ENCODE data around the gene METRNL. TPM values are rescaled to one million over a fixed set of nuclear protein-coding genes. Genes with fewer than 3 reads are reported as not detected.

The METRNL gene
- total RNA-seq, 1 donor from 2014 or later, result 257 TPM

DNA sequence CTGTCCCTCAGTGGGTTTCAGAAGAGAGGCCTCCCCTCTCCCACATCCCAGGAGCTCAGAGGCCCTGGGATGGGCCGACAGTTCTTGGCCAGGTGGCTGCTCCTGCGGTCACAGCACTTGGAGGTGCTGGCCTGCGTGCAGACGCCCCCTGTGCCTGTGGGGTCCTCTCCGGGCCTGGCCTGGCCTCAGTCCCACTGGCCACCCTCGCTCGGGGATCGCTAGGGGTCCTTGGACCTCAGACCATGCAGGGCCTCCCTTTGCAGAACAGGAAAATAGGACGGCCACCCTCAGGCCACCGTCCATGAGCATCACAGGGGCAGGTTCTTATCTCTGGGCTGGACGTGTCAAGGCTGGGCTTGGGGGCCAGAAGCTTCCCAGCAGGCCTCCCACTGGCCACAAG lies 30.0 kb downstream of the METRNL start:
- peak overlapping the region; percentile 94 to 96 for H3K27ac ChIP-seq
- H3K4me1 ChIP-seq, result peaks cover 16 to 45% of the 10 kb centered on the region in 2 donors
- peak overlapping the region in 1 of 2 donors; percentile 73 for H3K4me3 ChIP-seq
- TF ChIP-seq, protein P1, sequence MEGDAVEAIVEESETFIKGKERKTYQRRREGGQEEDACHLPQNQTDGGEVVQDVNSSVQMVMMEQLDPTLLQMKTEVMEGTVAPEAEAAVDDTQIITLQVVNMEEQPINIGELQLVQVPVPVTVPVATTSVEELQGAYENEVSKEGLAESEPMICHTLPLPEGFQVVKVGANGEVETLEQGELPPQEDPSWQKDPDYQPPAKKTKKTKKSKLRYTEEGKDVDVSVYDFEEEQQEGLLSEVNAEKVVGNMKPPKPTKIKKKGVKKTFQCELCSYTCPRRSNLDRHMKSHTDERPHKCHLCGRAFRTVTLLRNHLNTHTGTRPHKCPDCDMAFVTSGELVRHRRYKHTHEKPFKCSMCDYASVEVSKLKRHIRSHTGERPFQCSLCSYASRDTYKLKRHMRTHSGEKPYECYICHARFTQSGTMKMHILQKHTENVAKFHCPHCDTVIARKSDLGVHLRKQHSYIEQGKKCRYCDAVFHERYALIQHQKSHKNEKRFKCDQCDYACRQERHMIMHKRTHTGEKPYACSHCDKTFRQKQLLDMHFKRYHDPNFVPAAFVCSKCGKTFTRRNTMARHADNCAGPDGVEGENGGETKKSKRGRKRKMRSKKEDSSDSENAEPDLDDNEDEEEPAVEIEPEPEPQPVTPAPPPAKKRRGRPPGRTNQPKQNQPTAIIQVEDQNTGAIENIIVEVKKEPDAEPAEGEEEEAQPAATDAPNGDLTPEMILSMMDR (IDR thresholded peaks at IDR 0.05), result no peak
- no peaks in the 10 kb centered on the region for H3K9me3 ChIP-seq
- intact Hi-C loops (cut with DNase I), result no loop called here
- H3K27me3 ChIP-seq, result no peaks in the 10 kb centered on the region
- DNase-seq (ENCODE audit: low spot score in 2 of 2), result no peak
- H3K36me3 ChIP-seq, result no peaks in the 10 kb centered on the region

DNA sequence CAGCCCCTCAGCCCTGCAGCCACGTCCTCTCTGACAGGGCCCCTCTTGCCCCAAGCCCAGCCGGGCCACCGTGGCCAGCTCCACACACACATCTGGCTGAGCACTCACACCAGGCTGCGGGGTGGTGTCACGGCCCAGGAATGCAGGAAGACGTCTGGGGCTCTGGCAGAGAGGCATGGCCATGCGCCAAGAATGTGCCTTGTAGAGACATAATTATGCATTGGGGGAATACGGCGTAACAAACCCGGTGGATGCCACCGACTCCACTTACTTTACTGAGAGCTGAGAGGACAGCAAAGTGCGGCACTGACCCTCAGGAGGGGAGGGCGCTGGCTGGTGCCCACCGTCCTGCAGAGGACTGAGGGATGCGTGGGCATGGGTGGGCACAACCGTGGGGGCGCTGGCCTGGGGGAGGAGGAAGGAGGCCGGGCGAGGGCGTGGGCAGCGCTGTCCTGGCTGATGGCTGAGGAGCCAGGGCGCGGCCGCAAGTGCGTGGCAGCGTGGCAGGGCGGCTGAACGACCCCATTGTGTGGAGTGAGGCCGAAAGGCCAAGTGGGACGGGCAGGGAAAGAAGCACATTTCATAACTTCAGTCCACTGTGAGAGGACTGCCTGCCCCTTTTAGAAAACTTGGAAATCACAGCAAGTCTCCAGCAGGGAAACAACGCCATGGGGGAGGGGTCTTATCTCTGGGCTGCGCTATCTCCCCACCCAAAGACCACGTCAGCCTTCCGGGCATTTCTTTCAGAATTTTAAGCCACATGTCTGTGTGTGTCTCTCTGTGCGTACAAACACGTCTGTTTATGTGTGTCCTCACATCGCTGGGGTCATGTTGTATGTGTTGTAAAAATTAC lies 30.6 kb downstream of the METRNL start:
- intact Hi-C loops (cut with DNase I), result no loop called here
- Histone ChIP-seq H3K27ac (peak overlapping the region; percentile 94 to 96), H3K4me3 (peak overlapping the region; percentile 46 to 73), H3K9me3 (no peaks in the 10 kb centered on the region), H3K27me3 (no peaks in the 10 kb centered on the region), H3K4me1 (peaks cover 14 to 39% of the 10 kb centered on the region in 2 donors), H3K36me3 (no peaks in the 10 kb centered on the region)
- TF ChIP-seq, protein P1 (IDR thresholded peaks at IDR 0.05), result no peak
- peak; percentile 74 to 99 for DNase-seq (ENCODE audit: low spot score in 2 of 2)

DNA sequence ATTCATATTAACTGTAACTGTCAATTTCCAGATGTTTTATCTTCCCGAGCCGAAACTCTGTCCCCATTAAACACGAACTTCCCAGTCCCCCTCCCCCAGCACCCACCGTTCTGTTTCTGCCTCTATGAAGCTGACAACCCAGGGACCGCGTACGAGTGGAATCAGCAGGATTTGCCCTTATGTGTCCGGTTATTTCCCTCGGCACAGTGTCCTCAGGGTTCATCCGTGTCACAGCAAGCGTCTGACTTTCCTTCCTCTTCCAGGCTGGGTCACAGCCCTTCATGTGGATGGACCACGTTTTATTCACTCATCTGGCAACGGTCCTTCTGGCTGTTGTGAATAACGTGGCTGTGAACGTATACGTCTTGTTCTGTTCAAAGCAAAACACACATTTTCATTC lies 31.3 kb downstream of the METRNL start:
- H3K4me3 ChIP-seq, result peak overlapping the region; percentile 46 to 73

DNA sequence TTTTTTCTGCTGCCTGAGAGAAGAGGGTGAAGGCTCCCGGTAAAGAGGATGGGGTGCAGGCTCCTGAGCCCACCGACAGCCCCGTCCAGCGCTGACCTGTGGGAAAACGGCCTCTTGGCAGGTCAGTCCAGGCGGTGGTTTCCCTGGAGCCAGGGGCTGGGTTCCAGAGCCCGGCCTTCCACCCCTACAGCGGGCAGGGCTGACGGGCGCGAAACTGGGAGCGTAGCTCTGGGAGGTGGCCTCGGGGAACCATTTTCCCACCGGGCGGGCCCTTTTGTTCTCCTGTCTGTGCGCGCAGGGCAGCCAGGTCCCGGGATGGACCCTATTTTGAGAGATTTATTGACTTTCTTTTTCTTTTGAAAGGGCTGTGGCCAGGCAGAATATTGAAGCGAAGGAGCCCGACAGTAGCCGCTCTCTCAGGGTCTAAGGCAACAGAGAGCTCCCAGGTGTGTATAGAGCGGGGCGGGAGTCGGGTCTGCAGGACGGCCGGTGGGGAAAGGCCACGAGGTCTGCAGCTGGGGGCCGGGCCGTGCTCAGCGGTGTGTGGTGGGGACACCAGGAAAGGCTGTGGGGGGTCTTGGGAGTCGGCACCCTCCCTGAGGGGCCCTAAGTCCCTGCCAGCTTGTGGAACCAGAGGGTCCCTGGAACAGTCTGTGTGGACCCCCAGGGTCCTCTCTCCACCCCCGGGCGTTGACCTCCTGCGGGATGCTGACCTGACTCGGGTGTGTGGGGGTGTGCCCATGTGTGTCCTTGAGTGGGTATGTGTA lies 32.3 kb downstream of the METRNL start:
- H3K4me1 ChIP-seq, result peaks cover 9 to 22% of the 10 kb centered on the region in 2 donors
- no peak for DNase-seq (ENCODE audit: low spot score in 2 of 2)
- TF ChIP-seq, protein P1 (IDR thresholded peaks at IDR 0.05), result no peak
- no peak overlapping the region for H3K4me3 ChIP-seq
- no peaks in the 10 kb centered on the region for H3K9me3 ChIP-seq
- no peaks in the 10 kb centered on the region for H3K36me3 ChIP-seq
- intact Hi-C loops (cut with DNase I), result no loop called here
- H3K27me3 ChIP-seq, result no peaks in the 10 kb centered on the region
- peak overlapping the region; percentile 94 to 96 for H3K27ac ChIP-seq

More for the DNA sequence above, 31.3 kb downstream of the METRNL start:
- intact Hi-C loops (cut with DNase I), result no loop called here
- H3K9me3 ChIP-seq, result no peaks in the 10 kb centered on the region
- TF ChIP-seq, protein P1 (IDR thresholded peaks at IDR 0.05), result no peak
- DNase-seq (ENCODE audit: low spot score in 2 of 2), result no peak
- peak overlapping the region; percentile 94 to 96 for H3K27ac ChIP-seq
- no peaks in the 10 kb centered on the region for H3K27me3 ChIP-seq
- no peaks in the 10 kb centered on the region for H3K36me3 ChIP-seq
- peaks cover 10 to 32% of the 10 kb centered on the region in 2 donors for H3K4me1 ChIP-seq

DNA sequence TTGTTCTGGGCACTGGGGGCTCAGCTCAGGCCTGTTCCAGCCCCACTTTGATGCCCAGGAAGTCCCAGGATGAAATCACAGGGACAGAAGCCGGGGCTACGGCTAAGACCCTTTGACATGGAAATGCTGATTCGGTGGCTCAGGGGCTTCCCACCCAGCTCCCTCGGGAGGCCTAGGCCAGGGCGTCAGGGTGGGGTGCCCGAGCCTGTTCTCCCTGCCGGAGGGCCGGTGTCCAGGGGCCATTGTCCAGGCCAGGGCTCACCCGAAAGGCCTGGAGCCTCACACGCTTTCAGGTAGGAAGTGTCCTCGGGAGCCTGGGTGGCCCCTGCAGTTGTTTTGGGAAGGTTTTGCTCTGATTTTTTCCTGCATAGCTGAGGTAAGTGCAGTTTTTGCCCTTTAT lies 34.0 kb downstream of the METRNL start:
- TF ChIP-seq, protein P1 (IDR thresholded peaks at IDR 0.05), result no peak
- peaks cover 5 to 16% of the 10 kb centered on the region in 2 donors for H3K4me1 ChIP-seq
- H3K27me3 ChIP-seq, result no peaks in the 10 kb centered on the region
- no peaks in the 10 kb centered on the region for H3K9me3 ChIP-seq
- no peaks in the 10 kb centered on the region for H3K36me3 ChIP-seq
- no peak overlapping the region for H3K4me3 ChIP-seq
- no peak for DNase-seq (ENCODE audit: low spot score in 2 of 2)
- H3K27ac ChIP-seq, result no peak overlapping the region
- intact Hi-C loops (cut with DNase I), result no loop called here
